GM21723 (cell line): ENCODE measurements around the gene TLL2.

Experiments
- ATAC-seq: cut with Tn5 transposase; IDR thresholded peaks from one replicate; pipeline ENCODE4 v1.9.1; 2021; ENCODE audit warnings: mild to moderate bottlenecking, moderate library complexity; ENCODE audit not compliant: unreplicated experiment

The TLL2 gene

DNA sequence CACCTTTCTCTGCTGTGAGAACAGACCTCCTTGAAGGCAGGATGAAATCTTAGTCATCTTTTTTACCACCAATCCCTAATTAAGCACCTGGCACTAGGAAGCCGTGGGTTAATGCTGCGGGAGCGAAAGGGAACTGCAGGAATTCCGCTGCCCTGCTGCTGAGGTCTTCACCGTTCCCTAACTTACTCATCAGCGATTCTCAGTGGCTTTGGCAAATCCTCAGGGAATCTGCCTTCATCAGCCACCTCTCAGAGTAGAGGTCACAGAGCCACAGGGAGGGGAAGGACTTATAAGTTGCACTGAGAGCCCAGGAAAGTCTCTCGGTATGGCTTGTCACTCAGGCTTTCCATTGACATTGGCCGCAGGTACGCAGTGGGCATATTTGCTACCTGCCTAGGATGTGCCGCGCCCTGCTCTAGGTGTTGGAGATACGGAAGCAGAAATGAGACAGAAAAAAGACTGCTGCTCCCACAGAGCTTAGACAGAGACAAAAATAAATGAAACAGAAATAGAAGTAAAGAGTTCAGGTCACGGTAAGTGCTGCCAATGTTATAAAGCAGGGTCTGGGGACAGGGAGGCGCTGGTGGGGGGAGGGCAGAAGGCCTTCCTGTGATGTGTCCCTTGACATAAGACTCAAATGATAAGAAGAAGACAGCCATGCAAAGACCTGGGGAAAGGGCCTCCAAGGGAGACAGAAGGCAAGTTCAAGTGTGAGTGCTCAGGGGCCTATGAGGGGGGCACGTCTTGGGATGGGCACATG lies 82.3 kb downstream of the TLL2 start:
- no peak for ATAC-seq

DNA sequence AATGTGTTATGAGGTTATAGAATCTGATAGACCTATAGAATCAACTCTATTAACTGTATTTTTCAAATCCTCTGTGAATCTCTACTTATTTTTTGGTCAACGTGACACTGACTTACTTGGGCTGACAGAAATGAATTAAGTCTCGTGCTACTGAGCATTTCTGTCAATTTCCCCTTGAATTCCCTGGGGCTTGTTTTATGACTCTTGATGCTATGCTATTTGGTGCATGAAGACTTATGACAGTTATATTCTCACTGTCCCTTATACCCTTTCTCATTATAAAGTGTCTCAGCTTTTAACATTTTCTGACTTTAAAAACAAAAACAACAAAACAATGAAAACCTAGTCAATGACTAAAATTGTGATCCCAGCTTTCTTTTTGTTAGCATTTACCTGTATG lies 86.4 kb downstream of the TLL2 start:
- ATAC-seq: no peak

DNA sequence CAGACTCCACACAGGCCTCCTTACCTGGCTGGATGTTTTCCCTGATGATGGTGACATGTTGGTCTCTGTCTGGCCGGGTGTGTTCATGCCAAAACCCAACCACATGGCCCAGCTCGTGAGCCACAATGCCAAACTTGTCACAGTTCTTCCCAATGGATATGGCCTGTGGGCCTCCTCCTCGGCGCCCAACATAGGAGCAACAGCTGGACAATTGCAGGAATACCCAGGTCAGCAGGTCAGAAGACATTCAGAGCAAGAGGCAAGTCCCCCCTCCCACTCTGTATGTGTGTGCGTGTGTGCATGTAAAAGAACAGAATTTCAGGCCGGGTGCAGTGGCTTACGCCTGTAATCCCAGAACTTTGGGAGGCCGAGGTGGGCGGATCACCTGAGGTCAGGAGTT lies 91.2 kb downstream of the TLL2 start:
- ATAC-seq: no peak

DNA sequence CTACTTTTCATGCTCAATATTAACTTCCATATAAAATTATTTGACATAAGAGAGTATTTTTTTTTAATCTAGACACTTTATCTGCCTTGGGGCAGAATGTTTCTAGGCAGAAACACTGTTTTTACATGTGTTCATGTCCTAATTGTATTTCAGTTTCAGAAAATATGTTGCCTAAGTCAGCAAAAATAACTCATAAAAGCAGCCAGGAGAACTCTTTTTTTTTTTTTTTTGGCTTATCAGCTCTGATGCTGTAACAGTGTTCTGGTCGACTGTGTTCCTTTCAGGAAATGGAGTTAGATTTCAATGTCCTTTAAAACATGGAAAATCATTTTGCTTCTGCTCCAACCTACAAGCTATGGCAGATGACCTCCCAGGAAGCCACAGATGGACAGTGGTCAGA lies 91.7 kb downstream of the TLL2 start:
- no peak for ATAC-seq

DNA sequence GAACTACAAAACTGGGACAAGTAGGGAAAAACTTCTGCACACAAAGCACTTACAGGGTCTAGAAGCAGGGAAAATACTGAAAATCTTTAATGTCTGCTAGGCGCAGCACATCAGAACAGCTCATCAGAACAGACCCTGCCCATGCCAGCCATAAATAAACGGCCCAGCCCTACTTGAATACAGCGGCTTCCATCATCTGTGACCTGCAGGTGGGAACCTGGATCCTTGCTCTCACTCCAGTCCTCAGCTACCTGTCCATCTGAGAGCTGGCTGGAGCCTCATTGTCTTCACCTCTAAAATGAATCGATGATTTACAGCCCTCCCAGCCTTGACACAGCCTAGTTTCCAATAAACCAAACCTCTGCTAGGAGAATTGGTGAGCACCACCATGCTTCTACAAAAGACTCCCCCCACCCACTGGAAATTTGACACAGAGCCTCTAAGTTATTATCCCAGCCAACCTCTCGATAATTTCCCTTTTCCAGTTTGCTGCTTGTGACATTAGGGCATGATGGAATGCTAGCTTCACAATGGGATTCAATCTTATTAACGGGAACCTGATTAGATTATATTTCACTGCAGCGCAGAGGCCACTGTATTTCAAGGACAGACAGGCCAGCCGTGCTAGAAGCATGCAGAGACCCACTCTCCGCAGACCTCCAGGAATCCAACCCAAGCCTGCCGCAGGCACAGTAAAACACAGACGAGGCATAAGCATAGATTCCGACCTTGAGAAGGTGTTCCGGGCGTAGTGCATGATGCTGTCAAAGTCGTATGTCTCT lies 93.3 kb downstream of the TLL2 start:
- ATAC-seq: no peak

DNA sequence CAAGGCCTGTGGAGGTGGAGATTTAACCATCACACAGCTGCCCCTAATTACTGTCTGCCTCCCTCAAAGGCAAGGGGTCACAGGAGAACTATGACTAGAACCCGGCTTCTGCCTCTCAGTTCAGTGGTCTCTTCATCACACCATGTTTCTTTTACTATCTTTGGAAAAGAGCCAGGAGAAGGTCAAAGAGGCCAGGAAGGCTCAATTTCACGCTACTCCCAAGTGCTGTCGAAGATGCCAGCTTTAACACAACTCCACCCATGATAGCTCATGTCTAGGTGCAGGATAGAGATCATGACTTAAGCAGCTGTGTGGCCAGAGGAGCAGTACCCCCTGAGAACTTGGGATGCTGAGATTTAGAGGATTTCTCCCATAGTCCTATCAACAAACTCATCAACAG lies 94.4 kb downstream of the TLL2 start:
- no peak for ATAC-seq

DNA sequence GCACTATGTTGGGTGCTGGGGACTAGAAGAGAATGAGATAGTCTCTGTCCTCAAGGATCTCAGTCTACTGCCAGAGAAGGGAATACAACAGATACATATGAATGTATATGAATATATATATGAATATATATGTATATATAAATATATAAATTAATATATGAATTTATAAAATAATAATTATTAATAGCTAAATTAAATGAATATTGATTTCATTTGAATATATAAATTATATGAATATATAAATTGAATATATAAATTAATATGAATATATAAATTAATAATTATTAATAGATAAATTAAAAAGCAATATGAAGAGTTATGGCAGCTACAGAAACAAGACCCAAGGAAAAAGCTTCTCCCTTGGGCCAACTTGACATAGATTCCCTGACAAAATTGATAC lies 95.1 kb downstream of the TLL2 start:
- ATAC-seq: no peak

DNA sequence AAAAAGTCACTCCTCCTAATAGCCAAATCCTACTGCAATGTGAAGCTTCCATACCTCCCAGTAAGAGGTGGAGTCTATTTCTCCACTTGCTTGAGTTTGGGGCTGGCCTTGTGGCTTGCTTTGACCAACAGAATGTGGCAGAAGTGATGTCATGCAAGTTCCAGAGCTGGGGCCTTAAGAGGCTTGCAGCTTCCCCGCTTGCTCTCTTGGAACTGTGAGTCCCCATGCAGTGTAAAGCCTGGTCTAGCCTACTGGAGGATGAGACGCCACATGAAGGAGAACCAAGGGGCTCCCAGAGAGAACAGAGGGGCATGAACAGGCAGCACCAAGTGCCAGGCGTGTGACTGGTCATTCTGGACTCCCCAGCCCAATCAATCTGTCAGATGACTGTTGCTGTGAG lies 96.3 kb downstream of the TLL2 start:
- ATAC-seq: no peak

DNA sequence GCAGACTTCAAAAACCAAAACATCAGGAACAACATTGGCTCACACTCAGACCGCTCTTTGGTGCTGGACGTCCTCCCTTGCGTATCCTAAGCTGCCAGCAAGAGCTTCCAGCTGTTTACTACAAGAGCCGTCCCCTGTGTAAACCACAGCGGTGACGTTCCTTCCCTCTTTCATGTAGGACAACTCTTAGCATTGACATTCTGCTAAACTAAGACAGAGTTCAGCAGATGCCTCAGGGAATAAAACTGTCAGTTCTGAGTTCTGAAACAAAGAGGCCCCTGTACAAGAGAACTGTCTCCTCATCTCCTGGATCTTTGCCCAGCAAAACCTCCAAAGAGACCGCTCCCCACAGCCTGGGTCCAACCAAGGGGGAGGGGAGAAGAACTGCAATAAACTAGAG lies 97.1 kb downstream of the TLL2 start:
- ATAC-seq: no peak

DNA sequence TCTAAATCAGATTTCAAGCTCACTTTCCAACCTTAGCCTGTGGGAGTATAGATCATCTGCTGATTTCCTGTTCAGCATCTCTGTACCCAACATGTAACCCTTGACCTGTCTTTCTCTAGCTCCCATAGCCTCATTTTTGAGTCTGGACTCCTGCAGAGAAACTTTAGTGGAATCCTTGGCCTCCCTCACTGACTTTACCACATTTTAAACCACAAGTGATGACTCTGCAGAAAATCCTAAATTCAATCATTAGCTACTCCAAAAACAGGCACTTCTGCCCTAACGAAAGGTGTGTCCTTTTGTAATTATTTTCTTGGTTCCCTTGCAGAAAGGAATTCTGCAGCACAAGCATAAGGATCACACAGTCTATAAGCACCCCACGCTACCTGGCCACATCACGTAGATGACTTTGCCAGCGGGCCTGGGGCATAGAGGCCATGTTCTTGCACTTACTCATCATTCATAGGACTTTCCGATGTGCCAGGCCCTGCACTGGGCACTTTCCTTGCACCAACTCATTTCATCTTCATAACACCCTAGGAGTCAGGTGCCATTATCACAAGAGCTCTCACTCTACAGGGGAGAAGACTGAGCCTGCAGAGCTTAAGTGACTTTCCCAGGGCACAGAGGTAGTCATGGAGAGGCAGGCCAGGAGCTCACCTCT lies 97.7 kb downstream of the TLL2 start:
- ATAC-seq: no peak

DNA sequence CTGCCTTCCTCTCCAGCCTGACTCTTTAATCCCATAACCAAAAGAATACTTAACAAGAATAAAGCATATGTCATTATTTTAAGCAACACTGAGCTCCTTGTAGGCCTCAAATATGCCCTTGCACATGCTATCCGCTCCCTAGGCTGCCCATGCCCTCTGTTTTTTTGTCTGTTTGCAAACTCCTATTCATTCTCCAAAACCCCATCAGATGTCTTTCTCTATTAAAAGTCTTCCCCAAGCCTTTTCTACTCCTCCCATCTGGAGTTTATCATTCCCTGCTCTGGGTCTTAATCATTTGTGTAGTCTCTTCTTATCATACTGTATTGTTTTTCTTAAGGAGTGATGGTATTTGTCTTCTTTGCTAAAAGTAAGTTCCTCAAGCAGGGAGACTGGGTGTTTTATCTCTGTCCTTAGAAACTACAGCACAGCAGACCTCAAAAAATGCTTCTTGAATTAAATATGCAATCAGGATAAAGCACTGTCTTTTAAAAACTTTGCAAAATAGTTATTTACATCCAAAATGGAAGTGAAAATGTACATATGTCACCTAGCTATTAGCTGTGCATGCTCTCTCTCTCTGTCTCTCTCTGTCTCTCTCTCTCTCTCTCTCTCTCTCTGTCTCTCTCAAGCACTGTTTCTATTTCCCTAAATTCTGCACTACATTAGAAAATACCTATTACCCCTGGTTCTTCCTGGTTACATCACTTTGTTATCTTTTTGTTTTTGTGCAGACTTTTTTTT lies 98.4 kb downstream of the TLL2 start:
- ATAC-seq: no peak

DNA sequence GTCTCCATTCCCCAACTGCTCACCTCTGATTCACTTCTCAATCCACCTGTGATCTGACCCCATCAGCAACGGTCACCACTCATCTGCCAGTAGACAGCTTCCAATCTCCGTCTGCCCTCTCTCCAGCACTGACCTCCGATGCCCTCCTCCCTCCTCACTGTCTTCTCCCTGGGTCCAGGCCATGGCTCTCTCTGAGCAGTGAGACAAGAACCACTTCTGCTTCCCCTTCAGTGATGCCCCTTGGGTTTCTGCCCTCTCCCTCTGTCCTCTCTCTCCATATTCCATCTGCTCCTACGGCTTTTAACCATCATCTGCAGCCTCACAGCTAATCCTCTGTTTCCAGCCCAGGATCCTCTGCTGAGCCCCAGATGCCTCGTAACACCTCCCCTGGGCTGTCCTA lies 99.4 kb downstream of the TLL2 start:
- ATAC-seq: no peak

DNA sequence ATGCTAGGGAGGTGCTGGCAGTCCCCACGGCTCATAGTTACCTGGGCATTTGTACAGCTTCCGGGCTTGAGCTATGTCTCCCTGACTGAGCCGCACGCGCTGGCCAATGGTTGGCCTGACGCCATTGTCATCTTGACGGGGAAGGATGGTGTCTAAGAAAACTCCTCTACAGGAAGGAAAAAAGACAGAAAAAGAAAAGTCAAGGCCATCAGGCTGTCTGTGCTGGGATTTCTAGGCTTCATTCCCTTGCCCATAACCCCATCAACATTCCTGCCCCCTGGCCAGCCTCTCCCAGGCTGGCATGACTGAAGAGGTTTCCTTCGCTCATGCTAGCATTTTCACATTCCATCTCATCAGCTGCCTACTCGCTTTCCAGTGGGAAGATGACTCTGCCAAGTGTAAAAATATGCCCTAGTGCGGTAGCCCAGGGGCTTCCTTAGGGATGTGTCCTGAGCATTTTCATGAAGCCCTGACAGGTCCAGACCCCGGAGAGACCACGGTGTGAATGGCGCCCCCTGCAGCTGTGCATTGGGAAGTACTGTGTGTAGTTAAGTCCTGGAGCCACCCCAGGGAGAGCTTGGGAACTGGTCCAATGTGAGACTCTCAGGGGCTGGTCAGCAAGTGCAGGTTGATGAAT lies 100.5 kb downstream of the TLL2 start:
- ATAC-seq: no peak

DNA sequence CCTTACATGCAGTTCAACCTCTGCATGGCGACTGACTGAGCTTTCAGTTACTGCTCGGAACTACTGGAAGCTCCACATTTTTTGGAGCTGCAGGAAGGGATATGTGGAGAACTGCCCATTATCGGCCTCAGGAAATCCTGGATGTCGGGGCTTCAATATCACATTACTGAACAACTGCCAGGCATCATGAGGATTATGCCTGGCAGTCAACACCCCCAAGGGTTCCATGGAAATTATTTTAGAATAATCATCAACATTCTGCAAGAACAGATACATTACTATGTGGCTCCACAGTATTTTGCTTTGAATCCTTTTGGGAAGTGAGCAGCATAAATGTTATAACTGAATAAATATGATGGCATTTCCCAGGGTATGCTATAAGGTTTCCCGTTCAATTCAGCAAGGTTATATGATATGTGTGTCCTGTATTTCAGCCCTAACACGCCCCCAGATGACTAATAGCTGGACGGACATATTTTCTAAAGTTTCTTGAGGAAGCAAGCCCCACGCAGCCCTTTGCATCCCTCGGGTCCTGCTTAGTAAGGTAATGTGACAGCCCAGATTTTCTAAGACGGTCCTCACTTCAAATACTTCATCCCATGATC lies 101.9 kb downstream of the TLL2 start:
- no peak for ATAC-seq

DNA sequence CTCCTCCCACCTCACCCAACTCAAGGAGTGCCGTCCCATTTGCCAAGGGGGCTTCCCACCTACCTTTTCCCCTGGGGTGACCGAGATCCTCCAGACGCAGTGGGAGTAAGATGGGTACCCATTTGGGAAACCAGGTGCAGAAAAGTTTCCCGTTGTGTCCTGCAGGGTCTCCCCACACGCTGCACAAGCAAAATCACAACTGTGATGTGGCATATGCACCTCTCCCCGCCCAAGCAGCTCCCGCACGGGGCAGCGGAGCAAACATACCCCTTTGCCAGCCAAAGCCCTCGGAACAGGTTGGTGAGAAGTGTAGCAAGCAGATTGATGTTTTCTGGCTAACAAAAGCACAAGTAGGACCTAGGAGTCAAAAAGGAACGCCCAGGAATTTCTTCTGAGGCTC lies 103.4 kb downstream of the TLL2 start:
- no peak for ATAC-seq

DNA sequence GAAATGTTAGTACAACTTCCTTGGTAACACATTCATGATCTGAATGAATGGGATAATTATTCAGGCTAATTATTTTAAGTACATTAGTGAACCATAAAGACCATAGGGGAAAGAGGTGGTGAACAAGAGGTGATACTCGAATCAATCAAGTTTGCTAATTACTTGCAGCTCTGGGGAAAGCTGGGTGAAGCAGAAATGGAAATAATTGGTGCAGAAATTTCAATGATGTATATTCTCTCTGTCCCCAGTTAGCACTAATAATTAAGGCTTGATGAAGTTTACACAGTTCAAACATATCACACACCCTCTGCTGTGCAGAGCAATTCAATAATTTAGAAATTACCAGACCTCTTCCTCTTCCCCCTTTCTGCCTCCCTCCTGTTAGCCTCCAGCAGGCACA lies 105.5 kb downstream of the TLL2 start:
- no peak for ATAC-seq

DNA sequence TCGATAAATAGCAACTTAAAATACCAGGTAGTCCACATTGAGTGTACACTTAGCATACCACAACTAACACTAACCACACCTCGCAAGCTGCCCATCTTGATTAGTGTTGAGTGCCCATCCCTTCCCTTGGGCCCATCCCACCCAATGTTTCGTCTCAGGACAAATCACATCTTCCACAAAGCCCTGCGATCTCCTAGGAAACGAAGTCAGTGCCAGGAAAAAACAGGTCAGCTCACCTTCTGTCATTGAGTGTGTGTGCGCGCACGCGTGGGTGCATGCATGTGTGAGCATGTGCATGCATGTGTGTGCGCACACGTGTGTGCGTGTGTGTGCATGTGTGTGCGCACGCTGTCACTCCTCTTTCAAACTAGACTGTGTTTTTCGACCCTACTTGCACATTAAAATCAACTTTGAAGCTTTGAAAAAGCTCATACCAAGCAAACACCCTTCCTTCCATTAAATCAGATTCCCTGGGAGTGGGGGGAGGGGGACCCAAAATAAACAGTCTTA lies 106.1 kb downstream of the TLL2 start:
- no peak for ATAC-seq

DNA sequence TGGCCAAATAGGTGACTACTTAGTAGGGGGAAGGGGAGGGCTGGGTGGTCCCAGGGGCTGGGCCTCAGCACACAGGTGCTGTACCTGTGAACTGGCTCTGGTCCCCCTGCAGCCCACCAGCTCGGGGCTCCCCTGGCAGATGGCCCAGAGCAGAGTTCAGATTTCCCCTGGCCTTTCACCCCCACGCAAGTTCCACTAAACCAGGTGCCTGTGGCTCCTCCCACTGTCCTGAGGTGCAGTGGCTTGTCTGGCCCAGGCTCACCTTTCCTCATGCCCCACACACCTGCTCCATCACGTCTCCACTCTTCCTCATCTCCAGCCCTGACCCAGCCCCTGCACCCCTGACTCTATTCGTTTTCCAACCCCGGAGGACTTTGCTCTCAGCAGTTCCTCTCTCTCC lies 107.6 kb downstream of the TLL2 start:
- no peak for ATAC-seq

DNA sequence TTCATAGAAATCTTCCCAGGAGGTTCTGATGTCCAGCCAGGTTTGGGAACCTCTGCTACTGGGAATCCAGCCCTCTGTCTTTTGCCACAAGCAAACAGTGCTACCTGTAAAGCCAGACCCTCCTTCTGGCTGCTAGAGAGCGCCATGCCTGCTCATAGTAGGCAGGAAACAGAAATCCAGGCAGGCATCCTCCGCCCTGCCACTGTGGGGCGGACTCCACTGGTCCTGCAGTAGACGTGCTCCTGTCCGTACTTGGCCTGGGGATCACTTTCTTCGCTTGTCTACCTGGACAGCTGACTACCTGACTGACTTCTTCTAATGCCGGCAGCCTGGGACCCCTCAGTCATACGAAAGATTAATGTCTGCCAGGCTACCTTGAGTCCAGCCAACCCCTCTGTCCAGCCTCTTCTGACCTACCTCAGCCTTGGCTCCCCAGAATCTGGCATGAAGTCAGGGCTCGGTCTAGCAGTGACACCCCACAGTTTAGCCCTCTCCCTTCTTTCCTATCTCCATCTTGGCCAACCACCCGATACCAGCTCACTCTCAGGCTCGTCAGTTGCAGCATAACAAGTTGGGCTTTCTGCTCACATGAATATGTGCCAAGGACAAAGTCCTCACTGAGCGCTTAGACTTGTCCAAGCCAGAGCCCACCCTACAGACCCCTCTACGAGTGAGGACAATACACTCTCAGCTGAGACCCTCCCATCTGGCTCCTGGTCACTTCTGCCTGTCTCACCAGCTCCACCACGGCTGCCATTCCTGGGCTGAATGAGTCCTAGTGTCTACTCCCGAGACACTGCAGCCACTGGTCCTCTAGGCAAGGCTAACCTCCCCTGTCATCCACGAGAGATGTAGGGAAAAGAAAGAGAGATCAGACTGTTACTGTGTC lies 111.1 kb downstream of the TLL2 start:
- no peak for ATAC-seq
